ENCODE data around the gene RTP5.
"Not testable (repeated sequence)": the region's sequence is repeated elsewhere in the genome, so short reads cannot be mapped to it uniquely, and the experiment has no call there.

The RTP5 gene

DNA sequence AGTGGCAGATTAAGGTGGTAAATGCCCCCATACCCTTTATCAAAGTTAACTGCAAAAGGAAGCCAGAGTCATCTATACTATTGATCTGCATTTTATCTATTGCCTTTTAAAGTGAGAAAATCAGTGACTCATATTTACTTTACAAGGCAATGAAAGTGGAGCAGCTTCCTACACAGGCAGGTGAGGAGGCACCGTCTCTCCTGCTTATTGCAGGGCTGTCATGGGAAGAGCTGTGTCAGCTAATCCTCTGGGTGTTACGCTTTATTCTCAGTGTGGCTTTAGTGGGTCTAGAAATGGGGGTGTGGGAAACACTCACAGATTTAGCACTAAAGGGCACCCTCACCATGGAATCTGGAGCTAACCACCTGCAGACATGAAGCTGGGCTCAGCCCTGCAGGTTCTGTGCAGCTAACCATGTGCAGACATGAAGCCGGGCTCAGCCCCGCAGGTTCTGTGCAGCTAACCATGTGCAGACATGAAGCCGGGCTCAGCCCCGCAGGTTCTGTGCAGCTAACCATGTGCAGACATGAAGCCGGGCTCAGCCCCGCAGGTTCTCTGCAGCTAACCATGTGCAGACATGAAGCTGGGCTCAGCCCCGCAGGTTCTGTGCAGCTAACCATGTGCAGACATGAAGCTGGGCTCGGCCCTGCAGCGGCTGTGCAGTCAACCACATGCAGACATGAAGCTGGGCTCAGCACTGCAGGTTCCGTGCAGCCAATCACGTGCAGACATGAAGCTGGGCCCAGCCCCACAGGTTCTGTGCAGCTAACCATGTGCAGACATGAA lies 53.5 kb downstream of the RTP5 start:
- DNase-seq (ENCODE audit: low read depth in 2 of 2) = not testable (repeated sequence)
